Retina (tissue), 1 donor: ENCODE results near the gene MAD1L1.
"Not testable (repeated sequence)": the region's sequence is repeated elsewhere in the genome, so short reads cannot be mapped to it uniquely, and the experiment has no call there.

Experiments used
- DNase-seq: peaks from one replicate; pipeline ENCODE4 v3.0.0-alpha.2; 2016

Gene MAD1L1

DNA sequence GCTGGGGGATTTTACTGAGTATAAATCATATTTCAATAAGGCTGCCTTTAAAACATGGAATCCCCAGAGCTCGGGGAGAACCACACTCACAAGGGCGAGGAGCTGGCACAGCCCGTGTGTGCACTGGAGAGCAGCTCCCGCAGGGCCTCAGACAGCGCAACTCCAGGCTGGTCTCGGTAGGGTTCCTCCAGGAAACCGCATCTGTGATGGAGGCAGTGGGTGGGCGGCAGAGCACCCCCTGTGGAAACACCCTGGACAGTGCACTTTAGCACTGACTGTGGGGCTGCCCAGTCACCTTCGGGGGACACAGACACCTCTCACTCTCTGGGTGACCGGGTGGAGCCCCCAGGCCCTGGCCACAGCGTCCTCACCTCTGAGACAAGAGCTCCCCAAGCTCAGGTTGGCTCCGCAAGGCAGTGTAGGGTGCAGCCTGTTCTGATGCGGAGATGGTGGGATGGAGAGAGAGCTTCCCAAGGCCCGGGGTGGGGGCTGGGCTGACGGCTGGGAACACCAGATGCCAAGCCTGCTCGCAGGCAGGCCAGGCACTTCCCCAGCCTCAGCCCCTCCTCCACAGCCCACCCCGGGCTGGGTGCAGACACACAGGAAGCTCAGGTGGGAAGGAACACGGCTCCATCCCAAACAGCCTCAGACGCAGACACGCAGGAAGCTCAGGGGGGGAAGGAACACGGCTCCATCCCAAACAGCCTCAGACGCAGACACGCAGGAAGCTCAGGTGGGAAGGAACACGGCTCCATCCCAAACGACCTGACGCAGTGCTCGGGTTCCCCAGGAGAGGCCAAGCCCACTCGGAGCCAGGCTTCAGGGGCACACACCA lies 224.4 kb downstream of the MAD1L1 start:
- DNase-seq: no peak

DNA sequence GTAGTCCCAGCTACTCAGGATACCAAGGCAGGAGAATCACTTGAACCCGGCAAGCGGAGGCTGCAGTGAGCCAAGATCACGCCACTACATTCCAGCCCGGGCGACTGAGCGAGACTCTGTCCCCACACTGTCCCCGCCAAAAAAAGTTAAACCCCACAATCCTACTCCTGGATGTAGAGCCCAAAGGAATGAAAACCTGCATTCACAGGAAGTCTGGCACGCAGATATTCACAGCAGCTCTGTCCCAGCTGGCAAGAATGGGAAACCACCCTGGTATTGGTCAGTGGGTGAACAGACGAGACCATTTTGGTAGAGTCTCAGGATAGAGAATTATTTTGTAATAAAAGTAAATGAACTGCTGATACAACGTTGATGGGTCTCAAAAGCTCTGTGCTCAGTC lies 225.2 kb downstream of the MAD1L1 start:
- no peak for DNase-seq

DNA sequence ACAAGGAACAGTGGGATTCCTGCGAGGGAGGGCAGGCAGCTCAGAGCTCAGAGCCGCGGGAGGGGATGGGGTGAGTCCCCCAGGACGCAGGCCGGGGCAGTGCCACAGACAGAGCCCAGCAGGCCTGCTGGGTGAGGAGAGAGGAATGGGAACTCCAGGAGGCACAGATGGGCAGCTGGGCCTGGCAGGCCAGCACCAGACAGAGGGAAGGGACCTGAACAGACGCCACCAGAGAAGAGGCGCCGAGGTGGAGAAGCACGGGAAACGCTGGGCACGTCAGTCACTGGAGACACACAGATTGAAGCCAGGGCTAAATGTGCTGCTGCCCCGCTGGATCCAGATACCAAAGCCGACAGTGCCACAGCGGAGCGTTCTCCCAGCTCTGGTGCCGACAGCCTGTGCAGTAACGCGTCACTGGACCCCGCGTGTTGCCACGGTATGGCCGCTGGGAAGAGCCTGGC lies 225.8 kb downstream of the MAD1L1 start:
- DNase-seq: no peak

DNA sequence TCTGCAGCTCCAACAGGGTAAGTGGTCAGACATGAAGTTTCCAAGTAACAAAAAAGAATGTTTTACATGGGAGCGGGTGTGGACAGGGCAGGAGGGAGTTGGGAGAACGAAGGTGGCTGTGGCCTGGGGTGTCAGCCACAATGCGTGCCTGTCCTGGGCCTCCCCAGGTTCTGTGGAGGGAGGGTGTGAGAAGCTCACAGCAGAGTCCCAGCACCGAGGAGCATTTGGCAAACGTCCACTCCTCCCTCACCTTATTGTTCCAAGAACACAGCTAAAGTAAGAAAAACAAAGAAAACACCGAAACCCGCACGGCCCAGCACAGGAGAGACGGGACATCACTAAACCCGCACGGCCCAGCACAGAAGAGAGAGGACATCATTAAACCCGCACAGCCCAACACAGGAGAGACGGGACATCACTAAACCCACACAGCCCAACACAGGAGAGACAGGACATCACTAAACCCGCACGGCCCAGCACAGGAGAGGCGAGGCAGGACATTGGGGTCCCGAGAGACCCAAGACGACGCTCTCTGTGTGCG lies 226.4 kb downstream of the MAD1L1 start:
- no peak for DNase-seq

DNA sequence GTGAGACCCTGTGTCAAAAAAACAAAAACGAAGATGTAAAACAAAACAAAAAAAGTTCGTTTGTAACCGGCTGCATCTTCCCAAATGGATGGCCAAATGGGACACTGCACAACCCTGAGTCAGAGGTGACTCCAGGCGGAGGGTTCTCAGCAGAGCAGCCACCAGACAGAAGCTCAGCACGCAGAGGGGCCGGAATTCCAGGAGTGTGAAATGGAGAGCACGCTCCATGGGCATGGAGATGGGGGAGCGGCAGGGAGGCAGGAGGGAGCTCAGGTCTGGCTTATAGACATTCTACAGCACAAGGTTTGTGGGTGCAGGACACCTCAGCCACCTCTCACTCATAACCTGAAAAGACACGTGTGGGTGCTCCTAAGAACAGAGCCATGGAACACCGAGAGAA lies 227.0 kb downstream of the MAD1L1 start:
- no peak for DNase-seq

DNA sequence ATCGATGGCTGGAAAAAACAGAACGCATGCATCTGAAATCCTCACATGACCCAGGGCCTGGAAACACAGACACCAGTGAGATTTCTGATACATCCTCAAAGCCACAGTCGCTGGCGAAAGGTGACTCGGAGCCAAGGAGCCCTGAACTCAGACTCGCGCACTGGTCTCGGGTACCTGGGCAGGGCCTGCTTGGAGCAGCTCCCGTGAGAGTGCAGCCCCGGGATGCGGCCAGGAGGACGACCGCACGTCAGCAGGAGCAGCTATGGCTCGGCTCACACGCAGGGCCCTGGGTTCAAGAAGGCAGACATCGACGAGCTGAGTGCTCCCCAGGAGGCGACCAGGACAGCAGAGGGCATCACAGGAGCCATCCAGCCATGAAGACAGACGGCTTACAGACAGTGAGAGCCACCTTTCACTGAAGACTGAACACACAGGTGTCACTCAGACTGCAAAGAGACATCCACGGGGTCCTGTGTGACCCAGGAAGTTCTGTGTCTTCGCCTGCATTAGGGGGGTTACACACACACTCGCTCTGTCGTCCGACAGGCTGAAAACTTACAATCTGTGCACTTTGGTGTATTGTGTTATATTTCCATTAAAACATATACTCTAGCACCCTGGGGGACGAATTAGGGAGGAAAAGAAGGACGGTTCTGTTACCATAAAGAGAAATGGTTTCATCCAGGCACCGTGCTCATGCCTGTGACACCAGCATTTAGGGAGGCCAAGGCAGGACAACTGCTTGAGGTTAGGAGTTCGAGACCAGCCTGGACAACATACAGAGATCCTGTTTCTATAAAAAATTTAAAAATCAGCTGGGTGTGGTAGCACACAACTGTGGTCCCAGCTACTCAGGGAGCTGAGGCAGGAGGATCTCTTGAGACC lies 227.7 kb downstream of the MAD1L1 start:
- DNase-seq: no peak

DNA sequence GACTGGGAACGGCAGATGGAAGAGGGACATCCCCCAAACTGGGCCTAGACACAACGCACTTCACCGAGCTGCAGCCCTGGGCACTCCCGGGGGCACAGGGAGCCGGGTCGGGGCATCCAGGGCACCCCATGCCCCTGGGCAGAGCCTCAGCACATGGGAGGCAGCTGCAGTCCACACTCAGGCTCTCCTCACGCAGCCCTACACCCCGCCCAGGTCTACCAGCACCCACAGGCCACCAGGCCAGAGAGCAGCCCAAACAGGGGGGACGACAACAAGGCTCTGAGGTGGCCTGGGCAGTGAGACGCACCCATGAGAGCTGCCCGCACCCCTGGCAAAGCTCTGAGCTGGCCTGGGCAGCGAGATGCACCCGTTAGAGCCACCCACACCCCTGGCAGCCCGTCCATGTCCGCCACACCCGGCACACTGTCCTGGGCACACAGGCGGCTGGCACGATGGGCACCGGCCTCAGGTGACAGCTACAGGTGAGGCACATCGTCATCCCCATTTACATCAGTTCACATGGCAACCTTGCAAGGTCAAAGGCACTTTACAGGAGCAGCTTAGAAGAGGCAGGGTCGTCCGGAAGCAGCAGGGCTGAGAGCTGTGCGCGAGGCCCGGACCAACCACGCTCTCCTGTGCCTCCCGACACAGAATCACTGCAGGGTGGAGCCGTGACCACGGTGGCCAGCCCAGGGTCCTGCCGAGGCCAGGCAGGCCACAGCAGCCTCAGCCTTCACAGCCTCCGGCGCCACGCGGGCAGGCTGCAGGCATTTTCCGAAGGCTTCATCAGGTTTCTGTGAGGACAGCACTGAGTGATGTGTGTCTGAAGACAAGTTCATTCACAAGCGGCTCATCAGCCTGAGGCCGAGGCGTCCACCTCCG lies 228.6 kb downstream of the MAD1L1 start:
- no peak for DNase-seq

DNA sequence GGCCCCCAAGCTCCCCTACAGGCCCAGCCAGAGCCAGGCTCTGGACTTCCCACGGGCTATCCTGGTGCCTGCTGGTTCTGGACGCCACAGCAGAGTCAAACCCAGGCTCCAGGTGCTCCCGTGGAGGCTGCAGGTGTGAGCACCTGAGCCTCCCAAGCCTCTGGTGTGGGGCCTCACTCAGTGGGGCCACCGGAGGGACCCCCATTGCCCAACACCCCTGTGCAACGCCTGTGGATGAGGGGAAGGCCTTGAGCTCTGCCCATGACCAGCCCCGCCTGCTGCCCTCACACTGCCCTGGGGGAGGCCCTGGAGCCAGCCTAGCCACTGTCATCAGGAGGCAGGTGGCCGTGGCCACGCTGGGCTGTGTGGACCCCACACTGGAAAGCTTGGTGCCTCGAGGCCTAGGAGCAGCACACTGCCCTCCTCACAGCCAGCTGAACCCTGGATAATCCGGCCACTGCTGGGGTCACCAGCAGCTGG lies 229.3 kb downstream of the MAD1L1 start:
- DNase-seq: no peak

DNA sequence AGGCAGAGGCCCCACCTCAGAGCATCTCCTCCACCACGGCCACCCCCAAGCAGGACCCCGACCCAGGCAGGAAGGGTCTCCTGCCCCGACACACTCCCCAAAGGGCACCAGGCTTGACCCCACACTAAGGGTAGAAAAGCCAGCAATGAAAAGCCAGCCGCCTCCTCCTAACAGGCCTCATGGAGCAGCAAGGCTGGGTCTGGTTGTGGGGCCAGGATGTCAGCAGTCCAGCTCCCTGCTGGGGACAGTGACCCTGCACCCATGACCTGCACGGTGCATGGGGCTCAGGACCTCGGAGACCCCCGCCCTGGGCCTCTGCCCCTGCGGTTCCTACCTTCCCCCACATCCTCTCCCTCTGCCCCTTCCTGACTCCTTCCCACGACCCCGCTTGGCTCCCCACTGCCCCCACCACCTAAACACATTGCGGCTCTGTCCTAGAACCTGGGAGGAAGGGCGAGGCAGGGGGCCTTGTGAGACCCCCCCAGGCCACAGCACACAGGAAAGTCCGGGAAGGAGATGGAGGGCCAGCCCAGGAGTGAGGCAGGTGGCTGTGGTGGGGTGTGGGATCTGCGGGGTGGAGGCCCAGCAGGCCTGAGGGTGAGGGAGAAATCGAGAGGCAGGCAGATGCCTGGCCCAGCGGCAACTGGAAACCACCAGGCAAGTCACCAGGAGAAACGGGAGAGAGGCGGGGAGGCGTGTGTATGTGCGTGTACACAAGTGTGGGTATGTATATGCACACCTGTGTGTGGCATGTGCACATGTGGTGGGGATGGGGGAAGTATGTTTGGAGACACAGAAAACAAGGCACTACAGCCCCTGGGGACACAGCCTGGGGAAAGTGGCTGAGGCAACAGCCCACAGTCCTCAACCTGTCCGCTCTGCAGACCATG lies 229.9 kb downstream of the MAD1L1 start:
- no peak for DNase-seq

DNA sequence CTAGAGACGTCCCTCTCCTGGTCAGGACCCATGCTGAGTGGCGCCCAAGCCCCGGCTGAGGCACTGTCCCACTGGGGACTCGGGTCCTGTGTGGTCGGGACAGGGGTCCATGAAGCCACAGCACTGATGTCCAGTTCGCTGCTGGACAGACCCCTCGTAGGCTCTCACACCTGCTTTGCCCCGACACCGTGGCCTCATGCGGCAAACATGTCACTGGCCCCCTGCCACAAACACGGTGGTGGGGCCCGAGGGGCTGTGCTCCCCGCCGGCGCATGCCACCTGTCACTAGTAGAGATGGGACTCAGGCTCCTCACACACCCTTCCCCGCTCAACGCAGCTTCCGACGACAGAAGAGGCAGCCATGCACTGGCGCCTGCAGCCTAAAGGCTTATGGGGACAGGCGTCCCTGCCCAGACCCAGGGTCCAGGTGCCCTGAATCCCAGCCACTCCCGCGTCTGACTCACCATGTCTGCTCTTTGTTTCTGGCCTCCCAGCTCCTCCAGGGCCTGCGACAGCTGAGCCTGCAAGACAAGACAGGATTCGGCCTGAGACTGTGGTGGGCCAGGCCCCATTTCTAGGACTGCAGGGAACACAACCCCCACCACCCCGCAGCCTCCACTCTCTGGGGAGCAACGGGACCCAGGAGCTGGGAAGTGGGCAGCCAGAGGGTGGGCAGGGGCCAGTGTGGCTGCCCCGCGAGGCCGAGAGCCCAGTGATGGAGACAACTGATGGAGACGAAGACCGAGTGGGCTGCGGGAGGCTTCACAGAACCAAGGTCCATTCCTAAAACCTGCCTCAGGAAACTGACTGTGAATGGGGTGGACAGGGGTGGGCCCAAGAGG lies 230.9 kb downstream of the MAD1L1 start:
- DNase-seq: no peak

DNA sequence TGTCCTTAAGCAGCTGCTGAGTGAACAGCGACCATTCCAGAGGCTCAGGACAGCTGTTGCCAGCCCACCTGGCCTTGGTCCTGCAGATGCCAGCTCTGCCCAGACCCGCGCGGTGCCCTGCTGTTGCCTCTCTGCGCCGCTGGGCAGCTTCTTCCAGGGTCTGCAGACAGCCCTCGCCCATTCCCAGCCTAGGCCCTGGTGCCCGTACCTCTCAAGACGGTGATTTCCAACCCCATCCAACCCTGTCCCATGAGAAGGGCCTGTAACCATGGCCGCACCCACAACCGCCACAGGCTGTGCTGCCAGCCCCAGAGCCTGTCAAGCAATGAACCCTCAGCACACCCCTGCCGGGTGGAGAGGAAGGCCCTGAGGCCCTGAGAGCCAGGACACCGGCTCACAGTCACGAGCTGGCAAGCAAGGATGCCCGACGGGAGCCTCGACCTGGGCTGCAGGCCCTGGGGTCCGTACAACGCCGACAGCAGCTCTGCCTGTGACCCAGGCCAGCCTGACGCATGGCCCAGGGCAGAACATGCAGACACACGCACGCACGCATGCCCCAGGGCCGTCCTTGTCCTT lies 231.9 kb downstream of the MAD1L1 start:
- no peak for DNase-seq

DNA sequence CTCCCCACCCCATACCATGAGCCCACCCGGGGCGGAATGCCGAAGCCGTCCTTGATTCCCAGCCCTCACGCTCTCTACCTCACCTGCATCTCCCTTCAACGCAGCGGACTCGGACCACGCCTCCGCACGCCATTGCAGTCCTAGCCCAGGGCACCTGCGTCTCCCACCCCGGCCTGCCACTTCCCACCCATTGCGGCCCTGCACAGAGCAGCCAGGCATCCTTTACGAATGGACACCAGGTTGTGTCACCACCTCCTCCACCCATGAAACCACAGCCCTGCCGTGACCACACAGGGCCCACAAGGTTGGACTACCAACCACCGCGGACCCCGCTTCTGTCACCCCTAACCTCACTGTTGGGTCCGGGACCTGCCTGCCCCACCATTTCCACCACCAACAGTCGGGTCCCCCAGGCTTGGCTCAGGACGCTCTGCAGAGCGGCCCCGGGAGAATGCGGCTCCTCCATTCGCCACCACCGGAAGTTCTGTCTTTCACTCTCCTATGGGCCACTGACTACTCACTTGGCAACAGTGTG lies 232.5 kb downstream of the MAD1L1 start:
- no peak for DNase-seq

DNA sequence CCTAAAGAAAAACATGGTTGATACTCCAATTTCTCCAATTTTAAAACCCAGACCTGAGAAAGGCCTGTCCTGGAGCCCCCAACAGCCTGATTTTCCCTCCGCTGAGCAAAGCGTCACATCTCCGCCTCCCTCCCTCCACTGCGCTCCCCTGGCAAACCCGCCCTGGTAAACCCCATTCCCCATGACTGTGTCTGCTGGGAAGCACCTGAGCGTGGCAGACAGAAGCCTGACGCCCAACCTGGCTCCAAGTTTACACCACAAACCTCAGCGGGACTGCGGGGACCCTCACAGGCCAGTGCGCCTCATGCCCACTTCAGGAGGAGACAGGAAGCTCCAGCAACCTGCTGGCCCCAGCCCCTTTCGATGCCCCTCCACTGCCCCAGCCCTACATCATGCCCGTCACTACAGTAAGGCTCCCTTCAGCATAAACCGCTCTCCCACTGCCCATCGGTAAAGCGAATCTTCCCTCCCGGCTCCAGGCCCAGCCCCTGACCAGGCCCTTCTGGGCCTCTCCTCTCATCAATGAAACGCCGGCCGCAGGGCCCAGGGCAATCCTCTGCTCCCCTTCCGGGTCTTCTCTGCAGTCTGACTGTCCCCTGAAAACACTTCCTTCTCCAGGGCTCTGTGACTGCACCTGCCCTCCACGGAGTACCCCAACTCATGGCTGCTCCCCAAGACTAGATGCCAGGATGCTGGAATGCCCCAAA lies 233.3 kb downstream of the MAD1L1 start:
- no peak for DNase-seq

DNA sequence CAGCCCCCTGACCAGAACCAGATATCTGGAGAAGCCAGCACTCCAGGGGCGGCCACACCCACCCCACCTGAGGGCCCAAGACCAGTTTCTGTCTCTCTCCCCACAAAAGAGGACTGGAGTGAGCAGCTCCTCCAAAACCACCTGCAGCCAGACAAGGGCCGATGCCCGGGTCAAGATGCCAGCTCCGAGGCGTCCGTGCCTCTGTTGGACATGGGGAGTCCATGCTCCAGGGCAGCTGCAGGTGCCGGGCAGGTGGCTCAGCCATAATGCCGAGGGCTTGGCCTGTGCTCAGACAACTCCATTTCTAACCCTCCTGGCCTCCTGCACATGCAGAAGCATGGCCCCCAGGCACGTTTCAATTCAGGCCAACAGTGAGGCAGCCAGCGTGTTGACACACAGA lies 234.6 kb downstream of the MAD1L1 start:
- DNase-seq: no peak

DNA sequence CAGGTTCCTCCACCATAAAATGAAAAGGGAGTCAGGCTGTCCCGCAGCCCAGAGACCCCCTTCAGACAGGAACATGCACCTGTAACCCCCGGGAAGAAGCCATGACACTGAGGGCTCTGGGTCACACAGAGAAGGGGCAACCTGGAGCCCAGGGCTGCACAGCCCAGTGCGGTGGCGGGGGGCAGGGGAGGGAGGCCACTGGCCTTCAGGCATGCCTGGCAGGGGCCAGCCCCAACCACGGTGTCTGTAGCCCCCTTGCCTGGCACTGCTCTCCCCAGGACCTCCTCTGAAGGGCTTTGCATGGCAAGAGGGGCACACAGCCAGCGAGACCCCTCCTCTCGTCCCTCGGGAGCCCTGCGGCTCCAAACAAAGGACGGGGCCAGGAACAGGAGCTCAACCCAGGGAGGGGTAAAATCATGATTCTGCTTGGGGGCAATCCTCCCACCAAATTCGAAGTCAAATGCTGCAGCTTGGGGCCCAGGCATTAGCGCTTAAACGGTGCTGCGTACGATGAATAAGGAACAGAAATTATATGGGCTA lies 235.1 kb downstream of the MAD1L1 start:
- no peak for DNase-seq

DNA sequence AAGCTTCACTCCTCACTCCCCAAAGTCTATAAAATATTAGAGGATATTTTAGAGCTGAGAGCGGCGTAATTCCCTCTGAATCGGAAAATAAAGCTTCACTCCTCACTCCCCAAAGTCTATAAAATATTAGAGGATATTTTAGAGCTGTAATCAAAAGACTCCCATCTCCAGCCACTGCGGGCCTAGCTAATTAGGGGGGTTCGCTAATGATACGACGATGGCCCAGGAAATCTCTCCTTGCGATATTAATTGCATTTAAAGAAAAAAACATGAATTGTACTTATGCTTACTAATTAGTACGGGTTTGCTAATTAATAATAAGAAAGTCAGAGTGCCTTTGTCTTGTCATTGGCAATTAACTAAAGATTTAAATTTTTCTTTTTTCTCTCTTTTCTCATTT lies 235.9 kb downstream of the MAD1L1 start:
- no peak for DNase-seq

DNA sequence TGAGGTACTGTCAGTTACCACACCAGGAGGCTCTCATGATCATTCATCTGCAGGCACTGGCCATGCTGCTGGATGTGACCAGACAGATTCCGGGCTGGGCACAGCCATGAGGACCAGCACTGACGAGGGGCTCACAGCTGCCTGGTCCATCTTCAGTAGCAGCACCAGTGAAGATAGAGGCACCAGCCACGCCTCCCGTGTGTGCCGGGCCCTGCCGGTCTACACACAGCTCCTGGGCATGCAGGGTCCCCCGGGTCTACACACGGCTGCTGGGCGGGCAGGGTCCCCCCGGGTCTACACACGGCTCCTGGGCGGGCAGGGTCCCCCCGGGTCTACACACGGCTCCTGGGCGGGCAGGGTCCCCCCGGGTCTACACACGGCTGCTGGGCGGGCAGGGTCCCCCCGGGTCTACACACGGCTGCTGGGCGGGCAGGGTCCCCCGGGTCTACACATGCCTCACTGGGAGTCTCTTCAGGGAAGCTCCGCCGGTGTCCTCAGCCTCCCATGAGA lies 236.8 kb downstream of the MAD1L1 start:
- DNase-seq: not testable (repeated sequence)

DNA sequence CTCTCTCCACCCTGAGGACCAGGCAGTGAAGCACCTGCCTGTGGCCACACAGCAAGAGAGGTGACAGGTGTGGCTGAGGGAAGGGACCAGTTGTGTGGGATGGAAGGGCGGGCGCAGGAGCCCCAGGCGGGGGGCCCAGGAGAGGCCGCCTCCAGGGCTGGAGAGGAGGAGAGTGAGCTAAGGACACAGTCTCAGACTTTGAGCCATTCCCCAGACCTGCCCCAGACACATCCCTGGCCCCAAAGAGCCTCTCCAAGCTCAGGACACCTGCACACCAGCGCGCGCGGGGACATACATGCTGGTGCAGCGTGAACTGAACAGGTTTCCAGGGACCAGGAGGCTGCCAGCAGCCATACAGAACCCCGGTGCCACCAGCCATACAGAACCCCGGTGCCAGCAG lies 237.3 kb downstream of the MAD1L1 start:
- no peak for DNase-seq

DNA sequence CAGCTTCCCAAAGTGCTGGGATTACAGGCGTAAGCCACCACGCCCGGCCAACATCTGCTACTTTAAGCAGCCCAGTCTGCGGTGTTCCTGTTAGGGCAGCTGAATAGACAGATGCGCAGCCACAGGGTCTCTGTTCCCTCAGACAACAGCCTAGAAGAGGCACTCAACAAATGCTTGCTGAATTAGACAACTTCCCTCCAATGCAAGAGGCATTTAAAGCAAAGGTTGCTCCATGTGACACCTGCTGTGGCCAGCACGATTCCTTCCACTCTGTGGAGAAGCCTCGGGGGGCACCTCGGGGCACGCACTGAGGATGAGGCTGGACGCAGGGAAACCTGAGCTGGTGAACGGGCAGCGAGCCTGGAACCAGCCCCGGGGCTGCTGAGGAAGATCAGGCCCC lies 237.8 kb downstream of the MAD1L1 start:
- DNase-seq: no peak
